Keratinocyte (primary cell): ENCODE data around the gene TTC28. TPM values are rescaled to one million over a fixed set of nuclear protein-coding genes. Genes with fewer than 3 reads are reported as not detected.

Source experiments
- DNase-seq: peaks from one replicate; pipeline ENCODE4 v3.0.0-alpha.2; 2011; ENCODE audit warnings: low read depth, missing footprints, low spot score
- FAIRE-seq: peaks from 2 replicates; lab custom pipeline; 2011; peaks lifted over from hg19 to GRCh38; lab: Jason Lieb, UNC
- H2AFZ ChIP-seq: 2 replicates; pipeline ENCODE4 v1.6.0; 2012; ENCODE audit warnings: low read length, control low read depth, inconsistent platforms; ENCODE audit not compliant: control insufficient read depth
- H3K27ac ChIP-seq: 2 replicates; pipeline ENCODE4 v1.5.1; 2011; ENCODE audit warnings: low read length; ENCODE audit not compliant: control insufficient read depth, insufficient read depth
- H3K27me3 ChIP-seq: 3 replicates; pipeline ENCODE4 v1.6.0; 2011; ENCODE audit warnings: low read length; ENCODE audit not compliant: control insufficient read depth, insufficient read depth; ENCODE audit errors: extremely low read depth
- H3K36me3 ChIP-seq, 2 experiments: 2 replicates in 1 of 2; 3 replicates in 1 of 2; pipeline ENCODE4 v1.5.1; 2011; ENCODE audit warnings: low read length in 2 of 2, mild to moderate bottlenecking in 1 of 2; ENCODE audit not compliant: control insufficient read depth in 2 of 2, insufficient read depth in 2 of 2; ENCODE audit errors: extremely low read depth in 1 of 2
- H3K4me1 ChIP-seq: 3 replicates; pipeline ENCODE4 v1.5.1; 2011; ENCODE audit warnings: low read length; ENCODE audit not compliant: control insufficient read depth, insufficient read depth; ENCODE audit errors: extremely low read depth
- H3K4me2 ChIP-seq: 3 replicates; pipeline ENCODE4 v1.6.0; 2011; ENCODE audit warnings: low read depth, low read length; ENCODE audit not compliant: control insufficient read depth, insufficient read depth; ENCODE audit errors: extremely low read depth
- H3K4me3 ChIP-seq, 3 experiments: fragments of 200-600 bp in 1 of 3; sonication (generic) in 1 of 3; 2 replicates in 2 of 3; 3 replicates in 1 of 3; pipeline ENCODE4 v1.5.1; 2011 to 2016; ENCODE audit warnings: low read length in 3 of 3, mild to moderate bottlenecking in 3 of 3, control low read depth in 2 of 3, inconsistent platforms in 1 of 3, low read depth in 1 of 3, mixed read lengths in 1 of 3, mixed run types in 1 of 3, moderate library complexity in 1 of 3; ENCODE audit not compliant: control insufficient read depth in 2 of 3, insufficient read depth in 2 of 3; ENCODE audit errors: extremely low read depth in 1 of 3
- H3K79me2 ChIP-seq: 2 replicates; pipeline ENCODE4 v1.6.0; 2012; ENCODE audit warnings: low read length; ENCODE audit not compliant: control insufficient read depth, insufficient read depth
- H3K9ac ChIP-seq: 3 replicates; pipeline ENCODE4 v1.6.0; 2011; ENCODE audit warnings: low read length; ENCODE audit not compliant: control insufficient read depth, insufficient read depth; ENCODE audit errors: extremely low read depth
- H3K9me1 ChIP-seq: 3 replicates; pipeline ENCODE4 v1.6.0; 2011; ENCODE audit warnings: low read length; ENCODE audit not compliant: control insufficient read depth, insufficient read depth; ENCODE audit errors: extremely low read depth
- H3K9me3 ChIP-seq: 2 replicates; pipeline ENCODE4 v1.5.1; 2012; ENCODE audit warnings: low read depth, low read length; ENCODE audit not compliant: control insufficient read depth
- H4K20me1 ChIP-seq: 3 replicates; pipeline ENCODE4 v1.6.0; 2011; ENCODE audit warnings: low read length; ENCODE audit not compliant: control insufficient read depth, insufficient read depth; ENCODE audit errors: extremely low read depth
- EZH2 ChIP-seq: IDR thresholded peaks from one replicate; pipeline ENCODE4 v1.6.1; 2012; ENCODE audit warnings: inconsistent platforms, mild to moderate bottlenecking, low read length, moderate library complexity
- dilution Hi-C: fragments of 300-500 bp; cut with MboI; formaldehyde crosslinking; loops from one replicate; pipeline ENCODE4 v1.7.0; 2020; ENCODE audit warnings: low sequenced_read_pairs; ENCODE audit not compliant: extremely low pct_ligation_motif_present
- polyA plus RNA-seq, 5 experiments: library from polyadenylated mRNA; depleted of rRNA in 3 of 5; stranded (reverse) in 3 of 5; stranded (forward) in 1 of 5; unstranded in 1 of 5; fragments of >200 nt; gene quantifications; 1 replicate in 1 of 5; 2 replicates in 3 of 5; 3 replicates in 1 of 5; pipeline versions ENCODE4 v1.2.1 to v1.2.3, GENCODE V29; 2011 to 2012; ENCODE audit warnings: missing spikeins in 2 of 5, low read depth in 1 of 5, low replicate concordance in 1 of 5
- TF ChIP-seq, protein P1 (sequence below), 3 experiments: IDR thresholded peaks in 1 of 3; conservative IDR thresholded peaks in 1 of 3; optimal IDR thresholded peaks in 1 of 3; 2 replicates in 2 of 3; 3 replicates in 1 of 3; pipeline versions ENCODE3 to v1.5.1; 2011; ENCODE audit warnings: low read length in 3 of 3, mild to moderate bottlenecking in 3 of 3, moderate library complexity in 2 of 3, control low read depth in 1 of 3, inconsistent platforms in 1 of 3; ENCODE audit not compliant: insufficient read depth in 2 of 3; ENCODE audit errors: extremely low read depth in 1 of 3

Gene TTC28
- polyA plus RNA-seq, 1 donor (not counting 4 experiments of a cell fraction or from before 2014, with no cell fraction given): 0.66 TPM

DNA sequence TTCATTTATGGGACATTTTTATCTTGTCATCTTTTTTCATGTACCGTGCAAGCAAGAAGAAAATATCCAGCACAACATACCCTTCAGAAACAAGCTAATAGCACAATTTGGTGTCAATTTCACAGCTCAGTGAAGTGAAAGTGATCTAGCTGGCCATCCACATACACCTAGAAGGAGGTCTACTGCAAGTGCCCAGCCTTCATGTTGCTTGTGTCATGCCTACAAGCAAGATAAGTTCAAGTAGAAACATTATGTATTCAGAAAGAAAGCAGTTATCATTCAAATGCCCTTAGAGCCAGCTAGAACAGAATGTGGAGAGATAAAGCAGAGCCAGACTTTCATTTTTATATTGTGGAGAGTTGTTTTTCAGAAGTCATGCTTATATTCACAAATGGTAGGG, 434.9 kb downstream of the TTC28 start:
- H3K9me3 ChIP-seq: no peaks in the 10 kb centered on the region
- DNase-seq: no peak
- H3K4me2 ChIP-seq: no peak overlapping the region
- no peaks in the 10 kb centered on the region for H4K20me1 ChIP-seq
- no peaks in the 10 kb centered on the region for H3K36me3 ChIP-seq
- no peak overlapping the region for H3K27ac ChIP-seq
- H3K27me3 ChIP-seq: no peaks in the 10 kb centered on the region
- H3K79me2 ChIP-seq: no peaks in the 10 kb centered on the region
- H3K9ac ChIP-seq: no peak overlapping the region
- dilution Hi-C loops: no loop called here
- FAIRE-seq: peak; percentile 57
- no peaks in the 10 kb centered on the region for H3K9me1 ChIP-seq
- H2AFZ ChIP-seq: no peak overlapping the region
- no peaks in the 10 kb centered on the region for H3K4me1 ChIP-seq
- TF ChIP-seq EZH2: no peak
- TF ChIP-seq, protein P1, sequence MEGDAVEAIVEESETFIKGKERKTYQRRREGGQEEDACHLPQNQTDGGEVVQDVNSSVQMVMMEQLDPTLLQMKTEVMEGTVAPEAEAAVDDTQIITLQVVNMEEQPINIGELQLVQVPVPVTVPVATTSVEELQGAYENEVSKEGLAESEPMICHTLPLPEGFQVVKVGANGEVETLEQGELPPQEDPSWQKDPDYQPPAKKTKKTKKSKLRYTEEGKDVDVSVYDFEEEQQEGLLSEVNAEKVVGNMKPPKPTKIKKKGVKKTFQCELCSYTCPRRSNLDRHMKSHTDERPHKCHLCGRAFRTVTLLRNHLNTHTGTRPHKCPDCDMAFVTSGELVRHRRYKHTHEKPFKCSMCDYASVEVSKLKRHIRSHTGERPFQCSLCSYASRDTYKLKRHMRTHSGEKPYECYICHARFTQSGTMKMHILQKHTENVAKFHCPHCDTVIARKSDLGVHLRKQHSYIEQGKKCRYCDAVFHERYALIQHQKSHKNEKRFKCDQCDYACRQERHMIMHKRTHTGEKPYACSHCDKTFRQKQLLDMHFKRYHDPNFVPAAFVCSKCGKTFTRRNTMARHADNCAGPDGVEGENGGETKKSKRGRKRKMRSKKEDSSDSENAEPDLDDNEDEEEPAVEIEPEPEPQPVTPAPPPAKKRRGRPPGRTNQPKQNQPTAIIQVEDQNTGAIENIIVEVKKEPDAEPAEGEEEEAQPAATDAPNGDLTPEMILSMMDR (optimal IDR thresholded peaks at IDR 0.05 in 1 of 3, IDR thresholded peaks at IDR 0.05 in 1 of 3, conservative IDR thresholded peaks at IDR 0.05 in 1 of 3; ENCODE audit: extremely low read depth in 1 of 3, insufficient read depth in 2 of 3, low read length in 3 of 3): no peak
- no peak overlapping the region for H3K4me3 ChIP-seq

DNA sequence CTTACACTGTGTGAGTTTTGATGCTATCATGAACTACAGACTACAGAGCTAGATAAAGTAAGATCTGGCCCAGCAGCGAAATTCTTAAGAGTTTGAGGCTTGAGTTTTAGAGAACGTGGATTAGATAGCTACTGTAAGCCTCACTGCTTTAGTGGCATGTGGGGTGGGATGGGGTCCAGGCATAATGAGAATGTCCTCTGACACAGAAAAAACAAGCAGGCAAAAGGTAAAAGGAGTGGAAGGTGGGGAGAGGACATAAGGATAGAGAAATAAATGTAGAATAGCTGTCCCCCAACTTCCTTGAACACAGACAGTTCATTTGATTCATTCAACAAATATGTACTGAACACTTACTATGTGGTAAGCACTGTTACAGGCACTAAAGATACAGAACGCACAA, 436.1 kb downstream of the TTC28 start:
- Histone ChIP-seq H3K4me3 (no peak overlapping the region), H3K36me3 (no peaks in the 10 kb centered on the region), H3K9me3 (no peaks in the 10 kb centered on the region), H2AFZ (no peak overlapping the region), H3K9me1 (no peaks in the 10 kb centered on the region), H3K27ac (no peak overlapping the region), H3K79me2 (no peaks in the 10 kb centered on the region), H3K9ac (no peak overlapping the region), H3K4me1 (no peaks in the 10 kb centered on the region), H4K20me1 (no peaks in the 10 kb centered on the region), H3K4me2 (no peak overlapping the region), H3K27me3 (no peaks in the 10 kb centered on the region)
- no peak for FAIRE-seq
- dilution Hi-C loops: no loop called here
- DNase-seq: no peak
- TF ChIP-seq, protein P1 (optimal IDR thresholded peaks at IDR 0.05 in 1 of 3, IDR thresholded peaks at IDR 0.05 in 1 of 3, conservative IDR thresholded peaks at IDR 0.05 in 1 of 3; ENCODE audit: extremely low read depth in 1 of 3, insufficient read depth in 2 of 3, low read length in 3 of 3): no peak
- no peak for TF ChIP-seq EZH2
